ENCODE data around the gene SCAI.
"Not testable (repeated sequence)": the region's sequence is repeated elsewhere in the genome, so short reads cannot be mapped to it uniquely, and the experiment has no call there.

SCAI gene

DNA sequence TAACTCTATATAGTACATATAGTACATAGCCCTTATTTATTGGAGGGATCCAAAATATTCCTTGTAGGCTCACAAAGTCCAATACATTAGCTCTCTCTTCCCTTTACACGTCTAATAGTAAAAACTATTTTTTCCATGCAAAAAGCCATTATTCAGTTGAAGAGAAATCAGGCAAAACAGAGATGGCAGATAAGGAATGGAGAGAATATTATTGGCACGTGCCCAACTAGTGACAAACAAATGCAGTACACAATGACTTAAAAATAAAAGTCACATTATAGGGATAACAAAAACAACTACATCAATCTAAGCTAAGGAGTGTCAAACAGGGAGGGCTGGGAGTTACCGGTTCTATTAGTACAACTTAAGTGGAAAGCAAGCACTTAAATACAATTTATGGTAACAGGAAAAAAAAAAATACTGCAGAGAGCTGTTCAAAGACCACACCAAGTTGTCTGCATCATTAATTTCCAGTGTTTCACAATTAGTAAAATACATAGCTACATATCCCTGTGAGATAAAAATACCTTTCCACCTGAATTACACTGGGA, 4.1 kb upstream of the SCAI start:
- no peak for DNase-seq

DNA sequence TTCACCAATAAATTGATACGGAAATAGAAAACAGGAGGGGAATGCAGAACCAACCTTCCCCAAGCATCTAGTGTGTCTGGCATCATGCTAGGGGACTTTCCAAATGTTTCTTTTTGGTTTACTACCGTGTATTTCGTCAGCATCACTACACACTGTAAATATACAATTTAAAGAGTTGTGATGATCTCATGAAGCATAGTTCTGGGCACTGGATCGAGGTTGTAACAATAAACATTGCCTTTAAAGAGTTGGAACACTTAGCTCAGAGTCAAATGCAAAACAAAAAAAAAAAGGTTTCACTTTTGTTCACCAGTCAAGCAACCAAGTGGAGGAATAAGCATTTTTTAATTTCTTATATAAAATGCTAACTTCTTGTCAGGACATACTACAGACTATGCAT, 2.9 kb upstream of the SCAI start:
- no peak for DNase-seq

DNA sequence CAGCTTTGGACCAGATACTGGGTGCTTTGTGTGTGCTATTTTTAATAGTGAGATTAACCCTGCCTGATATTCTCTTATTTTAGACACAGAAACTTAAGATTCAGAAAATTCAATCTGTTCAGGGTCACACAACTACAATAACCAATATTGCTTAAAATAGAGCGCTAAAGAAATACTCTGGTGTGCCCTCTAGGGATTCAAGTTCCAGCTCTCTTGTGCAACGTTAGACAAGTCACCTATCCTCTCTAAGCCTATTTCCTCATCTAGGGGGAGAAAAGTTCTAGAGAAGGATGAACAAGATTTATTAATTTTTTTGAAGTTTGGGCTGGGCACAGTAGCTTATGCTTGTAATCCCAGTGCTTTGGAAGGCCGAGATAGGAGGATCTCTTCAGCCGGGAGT, 2.1 kb upstream of the SCAI start:
- no peak for DNase-seq

DNA sequence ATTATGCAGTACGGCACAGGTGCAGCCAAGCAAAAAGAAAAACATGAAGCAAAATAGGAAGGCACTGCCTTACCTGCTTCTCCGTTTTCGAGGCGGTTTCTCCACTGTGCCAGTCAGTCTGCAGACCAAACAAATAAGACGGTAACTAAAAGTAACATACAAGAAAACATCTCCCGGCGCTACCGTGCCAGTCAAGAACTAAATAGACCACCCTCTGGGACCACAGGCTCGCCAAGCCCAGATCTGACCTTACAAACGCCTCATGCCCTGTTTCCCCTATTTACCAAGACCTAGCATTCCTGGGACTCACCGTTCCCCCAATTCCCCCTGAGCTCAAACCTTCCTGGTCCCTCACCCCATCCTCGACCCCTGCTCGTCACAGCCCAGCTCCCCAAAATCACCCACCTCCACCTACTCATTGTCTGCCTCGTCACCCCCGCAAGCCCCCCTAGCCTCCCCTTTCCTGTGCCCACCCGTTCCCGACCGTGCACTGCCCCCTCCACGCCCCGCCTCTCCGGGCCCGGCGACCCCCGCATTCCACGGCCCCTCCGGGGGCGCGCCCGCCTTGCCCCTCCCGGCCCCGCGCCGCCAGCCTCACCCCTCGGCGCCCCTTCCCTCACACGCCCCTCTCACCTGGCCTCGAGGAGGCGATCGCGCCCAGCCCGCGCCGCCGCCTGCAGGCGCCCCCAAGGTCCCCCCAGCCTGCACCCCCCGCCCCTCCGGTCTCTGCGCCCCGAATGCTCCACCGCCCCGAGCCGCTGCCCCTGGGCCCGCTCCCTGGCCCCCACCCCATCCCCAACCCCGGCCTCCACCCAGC, 560 bp downstream of the SCAI start:
- peak; percentile 5 for DNase-seq

DNA sequence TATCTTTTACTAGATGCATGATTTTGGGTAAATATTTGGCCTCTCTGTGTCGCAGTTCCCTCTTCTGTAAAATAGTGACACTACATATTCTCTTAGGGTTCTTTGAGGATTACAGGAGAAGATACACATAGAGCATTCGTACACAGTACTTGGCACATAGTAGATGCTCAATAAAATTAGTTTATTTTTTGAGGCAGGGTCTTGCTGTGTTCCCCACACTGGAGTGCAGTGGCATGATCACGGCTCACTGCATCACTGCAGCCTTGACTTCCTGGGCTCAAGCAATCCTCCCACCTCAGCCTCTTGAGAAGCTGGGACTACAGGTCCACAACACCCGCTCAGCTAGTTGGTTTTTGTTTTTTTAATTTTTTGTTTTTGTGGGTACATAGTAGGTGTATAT, 1.6 kb downstream of the SCAI start:
- DNase-seq = no peak

DNA sequence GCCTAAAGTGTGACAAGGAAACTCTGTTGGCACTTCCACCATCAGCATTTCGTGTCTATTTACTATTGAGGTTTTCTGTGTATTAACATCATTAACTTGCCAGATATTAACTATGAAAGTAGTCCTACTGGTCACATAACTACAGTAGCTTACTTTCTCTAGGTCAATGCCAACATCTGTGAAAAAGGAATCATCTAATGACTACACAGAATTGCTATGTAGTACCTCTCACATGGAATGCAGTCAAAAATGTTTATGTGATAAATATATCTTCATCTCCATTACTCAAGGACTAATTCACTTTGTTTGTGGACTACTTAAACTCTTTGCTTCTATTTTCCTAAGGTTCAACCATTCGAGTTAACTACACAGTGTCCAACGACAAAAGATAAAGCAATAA, 2.1 kb downstream of the SCAI start:
- no peak for DNase-seq

DNA sequence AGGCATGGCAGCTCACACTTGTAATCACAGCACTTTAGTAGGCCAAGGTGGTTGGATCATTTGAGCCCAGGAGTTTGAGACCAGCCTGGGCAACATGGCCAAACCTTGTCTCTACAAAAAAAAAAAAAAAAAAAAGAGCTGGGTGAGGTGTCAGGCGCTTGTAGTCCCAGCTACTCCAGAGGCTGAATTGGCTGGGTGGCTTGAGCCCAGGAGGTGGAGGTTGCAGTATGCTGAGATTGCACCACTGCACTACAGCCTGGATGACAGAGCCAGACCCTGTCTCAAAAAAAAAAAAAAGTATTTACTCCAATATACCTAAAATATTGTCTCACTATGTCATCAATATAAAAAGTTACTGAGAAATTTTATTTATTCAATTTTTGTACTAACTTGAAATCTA, 2.8 kb downstream of the SCAI start:
- DNase-seq = no peak

DNA sequence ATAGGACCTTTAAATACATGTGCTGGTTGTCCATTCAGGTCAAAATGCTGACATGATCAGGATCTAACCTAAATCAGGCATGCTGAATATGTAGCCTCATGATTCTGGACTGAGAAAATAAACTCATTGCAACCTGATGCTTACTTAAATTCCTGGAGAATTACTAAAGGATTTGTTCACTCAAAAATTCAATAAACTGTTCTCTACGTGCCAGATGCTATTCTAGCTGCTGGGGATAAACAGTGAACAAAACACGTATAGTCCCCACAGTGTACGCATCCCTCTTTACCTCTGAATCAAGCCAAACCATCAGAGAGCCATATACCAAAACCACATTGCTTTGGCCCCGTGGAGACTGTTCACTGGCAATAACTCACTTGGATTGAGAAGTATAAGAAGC, 6.1 kb downstream of the SCAI start:
- DNase-seq = no peak

DNA sequence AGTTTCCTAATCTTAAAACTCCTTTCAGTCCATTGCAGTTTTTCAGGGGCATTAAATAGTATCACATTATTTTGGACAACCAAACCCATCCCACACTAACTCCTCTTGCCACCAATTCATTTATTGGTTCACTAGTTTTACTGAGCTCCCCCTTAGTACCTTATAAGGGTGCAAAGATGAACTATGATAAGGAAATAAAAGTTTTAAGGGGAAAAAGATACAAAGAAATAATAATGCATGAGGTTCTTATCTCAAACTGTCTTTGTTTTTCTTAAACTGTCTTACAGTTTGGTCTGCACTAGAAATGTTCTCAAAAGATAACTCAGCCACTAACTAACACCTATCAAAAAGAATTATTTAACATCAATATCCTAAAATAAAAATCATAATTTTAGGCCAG, 8.4 kb downstream of the SCAI start:
- no peak for DNase-seq

DNA sequence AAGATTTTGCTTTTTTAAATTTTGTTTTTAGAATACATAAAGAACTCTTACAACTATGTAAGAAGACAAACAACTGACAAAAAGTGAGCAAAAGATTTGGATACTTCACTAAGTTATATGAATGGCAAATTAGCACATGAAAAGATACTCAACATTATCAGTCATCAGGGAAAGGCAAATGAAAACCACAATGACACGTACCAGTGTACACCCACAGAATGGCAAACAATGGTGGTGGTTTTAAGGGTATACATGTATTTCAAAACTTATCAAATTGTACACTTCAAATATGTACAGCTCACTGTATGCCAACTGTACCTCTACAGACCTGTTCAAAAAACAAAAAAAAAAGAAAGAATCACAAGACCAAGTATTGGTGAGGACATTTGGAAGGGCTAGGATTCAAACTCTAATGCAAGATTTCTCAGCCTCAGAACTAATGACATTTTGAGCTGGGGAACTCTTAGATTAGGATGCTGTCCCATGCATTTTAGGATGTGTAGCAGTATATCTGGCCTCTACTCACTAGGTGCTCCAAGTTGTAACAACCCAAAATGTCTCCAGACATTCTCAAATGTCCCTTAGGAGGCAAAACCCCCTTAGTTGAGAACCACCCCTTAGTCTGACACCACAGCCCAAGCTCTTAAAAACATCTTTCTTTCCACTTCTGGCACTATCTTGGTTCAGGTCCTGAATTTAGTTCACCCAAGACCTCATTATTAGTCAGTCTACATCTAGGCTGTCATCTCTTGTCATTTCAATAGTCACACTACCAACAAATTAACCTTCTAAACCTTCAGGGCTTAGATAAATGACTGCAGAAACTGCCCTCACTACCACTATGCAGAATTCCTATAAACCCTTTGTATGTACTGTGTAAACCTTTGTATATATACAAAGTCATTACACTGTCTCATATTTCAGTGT, 9.7 kb downstream of the SCAI start:
- DNase-seq = no peak

DNA sequence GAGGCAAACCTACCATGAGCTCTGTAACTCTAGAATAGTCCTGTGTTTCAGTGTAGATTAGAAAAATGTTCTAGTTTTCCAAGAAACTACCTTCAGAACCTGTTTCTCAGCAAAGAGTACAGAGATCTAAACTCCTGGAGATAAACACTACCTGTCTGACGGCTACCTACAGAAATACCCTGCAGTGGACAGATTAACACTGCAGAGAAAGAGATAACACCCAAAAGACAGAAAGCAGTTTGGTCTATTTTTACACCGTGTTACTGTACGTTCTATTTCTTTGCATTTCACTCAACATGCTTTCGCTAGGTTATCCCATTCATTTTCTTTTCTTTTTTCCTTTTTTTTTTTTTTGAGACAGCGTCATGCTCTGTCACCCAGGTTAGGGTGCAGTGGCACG, 11.6 kb downstream of the SCAI start:
- no peak for DNase-seq

DNA sequence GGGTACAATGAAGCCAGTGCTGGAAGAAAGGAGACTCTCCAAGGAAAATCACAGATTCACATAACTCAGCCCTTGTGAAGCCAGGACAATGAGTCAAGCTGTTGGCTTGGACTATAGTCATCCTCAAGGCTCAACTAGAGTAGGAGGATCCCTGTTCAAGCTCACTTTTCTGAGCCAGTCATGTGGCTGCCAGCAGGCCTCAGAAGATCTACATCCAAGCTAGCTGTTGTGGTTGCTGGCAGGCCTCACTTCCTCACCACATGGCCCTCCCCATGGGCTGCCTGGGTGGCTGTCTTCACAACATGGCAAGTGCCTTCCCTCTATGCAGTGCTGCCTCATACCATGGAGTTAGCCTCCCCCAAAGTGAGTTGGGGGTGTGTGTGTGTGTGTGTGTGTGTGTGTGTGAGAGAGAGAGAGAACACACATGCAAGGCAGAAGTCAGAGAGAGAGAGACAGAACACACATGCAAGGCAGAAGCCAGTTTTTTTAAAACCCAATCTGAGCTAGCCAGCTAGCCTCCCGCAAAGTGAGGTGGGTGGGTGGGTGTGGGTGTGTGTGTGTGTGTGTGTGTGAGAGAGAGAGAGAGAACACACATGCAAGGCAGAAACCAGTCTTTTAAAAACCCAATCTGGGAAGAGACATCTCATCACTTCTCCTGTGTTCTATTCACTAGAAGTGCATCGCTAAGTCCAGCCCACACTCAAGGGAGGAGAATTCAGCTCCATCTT, 17.1 kb downstream of the SCAI start:
- peak; percentile 82 for DNase-seq

DNA sequence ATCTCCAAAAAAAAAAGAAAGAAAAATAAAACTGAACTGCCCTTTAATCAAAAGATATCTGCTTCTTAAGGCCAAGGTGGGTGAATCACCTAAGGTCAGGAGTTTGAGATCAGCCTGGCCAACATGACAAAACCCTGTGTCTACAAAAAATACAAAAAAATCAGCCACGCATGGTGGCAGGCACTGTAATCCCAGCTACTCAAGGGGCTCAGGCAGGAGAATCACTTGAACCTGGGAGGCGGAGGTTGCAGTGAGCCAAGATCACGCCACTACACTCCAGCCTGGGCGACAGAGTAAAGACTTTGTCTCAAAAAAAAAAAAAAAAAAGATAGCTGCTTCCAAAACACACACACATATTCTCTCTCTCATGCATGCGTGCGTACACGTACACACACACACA, 17.8 kb downstream of the SCAI start:
- DNase-seq = no peak

DNA sequence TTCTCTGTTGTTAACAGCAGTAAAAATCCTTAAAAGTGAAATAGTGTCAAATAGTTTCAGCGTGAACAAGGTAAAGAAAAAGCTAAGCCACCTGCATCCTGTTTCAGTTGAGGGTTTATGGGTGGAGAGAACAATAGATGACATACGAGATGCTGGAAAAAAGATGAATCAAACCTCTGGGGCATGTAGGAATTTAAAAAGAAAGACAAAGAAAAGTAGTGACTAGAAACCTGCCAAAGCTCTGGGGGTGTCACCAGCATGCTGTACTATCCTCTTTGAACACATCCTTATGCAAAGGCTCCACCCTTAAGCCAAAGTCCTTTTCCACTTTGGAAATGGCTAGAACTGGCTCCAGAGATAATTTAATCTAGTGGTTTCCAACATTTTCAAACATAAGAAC, 22.2 kb downstream of the SCAI start:
- DNase-seq = no peak

DNA sequence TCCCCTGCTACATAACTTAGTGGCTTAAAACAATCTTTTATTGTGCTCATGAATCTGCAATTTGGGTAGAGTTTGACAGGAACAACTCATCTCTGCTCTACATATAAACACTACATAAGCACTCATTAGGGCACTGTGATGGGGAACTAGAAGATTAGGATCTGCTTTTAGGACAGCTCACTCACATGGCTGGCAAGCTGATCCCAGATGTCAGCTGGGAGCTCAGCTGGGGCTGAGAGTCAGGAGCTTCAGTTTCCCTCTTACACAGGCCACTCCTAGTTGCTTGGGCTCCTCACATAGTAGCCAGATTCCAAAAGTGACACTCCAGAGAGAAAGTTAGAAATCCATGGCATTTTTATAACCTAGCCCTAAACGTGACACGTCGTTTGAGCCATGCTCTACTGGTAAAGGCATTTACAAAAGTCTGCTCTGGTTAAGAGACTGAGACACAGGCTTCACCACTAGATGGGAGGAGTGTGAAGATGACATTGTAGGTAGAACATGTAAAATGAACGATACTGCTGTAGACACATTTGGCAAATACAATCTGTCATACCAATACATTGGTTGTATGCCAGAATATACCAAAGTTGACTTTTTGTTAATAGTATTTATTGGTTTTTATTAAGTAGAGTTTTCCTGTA, 23.6 kb downstream of the SCAI start:
- DNase-seq = no peak

DNA sequence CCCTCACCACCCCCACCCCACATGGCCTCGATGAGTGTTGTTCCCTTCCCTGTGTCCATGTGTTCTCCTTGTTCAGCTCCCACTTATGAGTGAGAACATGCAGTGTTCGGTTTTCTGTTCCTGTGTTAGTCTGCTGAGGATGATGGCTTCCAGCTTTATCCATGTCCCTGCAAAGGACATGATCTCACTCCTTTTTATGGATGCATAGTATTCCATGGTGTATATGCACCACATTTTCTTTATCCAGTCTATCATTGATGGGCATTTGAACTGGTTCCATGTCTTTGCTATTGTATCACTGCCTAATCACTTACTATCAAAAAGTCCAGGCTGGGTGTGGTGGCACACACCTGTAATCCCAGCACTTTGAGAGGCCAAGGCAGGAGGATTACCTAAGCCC, 24.6 kb downstream of the SCAI start:
- not testable (repeated sequence) for DNase-seq

DNA sequence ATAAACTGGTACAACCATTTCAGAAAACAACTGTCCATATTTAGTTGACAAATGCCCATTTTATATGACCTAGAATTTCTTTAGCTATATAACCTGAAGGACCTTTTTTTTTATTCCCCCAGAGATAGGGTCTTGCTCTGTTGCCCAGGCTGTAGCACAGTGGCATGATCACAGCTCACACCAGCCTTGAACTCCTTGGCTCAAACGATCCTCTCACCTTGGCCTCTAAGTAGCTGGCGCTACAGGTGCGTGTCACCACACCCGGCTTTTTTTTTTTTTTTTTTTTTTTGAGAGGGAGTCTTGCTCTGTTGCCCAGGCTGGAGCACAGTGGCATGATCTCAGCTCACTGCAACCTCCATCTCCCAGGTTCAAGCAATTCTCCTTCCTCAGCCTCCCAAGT, 28.8 kb downstream of the SCAI start:
- DNase-seq = not testable (repeated sequence)

DNA sequence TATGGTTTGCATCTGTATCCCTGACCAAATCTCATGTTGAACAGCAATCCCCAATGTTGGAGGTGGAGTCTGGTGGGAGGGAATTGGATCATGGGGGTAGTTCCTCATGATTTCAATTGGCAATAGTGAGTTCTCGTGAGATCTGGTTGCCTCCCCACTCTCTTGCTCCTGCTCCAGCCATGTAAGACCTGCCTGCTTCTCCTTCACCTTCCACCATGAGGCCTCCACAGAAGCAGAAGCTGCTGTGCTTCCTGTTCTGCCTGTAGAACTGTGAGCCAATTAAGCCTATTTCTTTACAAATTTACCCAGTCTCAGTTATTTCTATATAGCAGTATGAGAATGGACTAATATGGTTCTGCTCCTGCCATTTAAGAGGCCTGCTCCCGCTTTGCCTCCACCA, 32.9 kb downstream of the SCAI start:
- no peak for DNase-seq

DNA sequence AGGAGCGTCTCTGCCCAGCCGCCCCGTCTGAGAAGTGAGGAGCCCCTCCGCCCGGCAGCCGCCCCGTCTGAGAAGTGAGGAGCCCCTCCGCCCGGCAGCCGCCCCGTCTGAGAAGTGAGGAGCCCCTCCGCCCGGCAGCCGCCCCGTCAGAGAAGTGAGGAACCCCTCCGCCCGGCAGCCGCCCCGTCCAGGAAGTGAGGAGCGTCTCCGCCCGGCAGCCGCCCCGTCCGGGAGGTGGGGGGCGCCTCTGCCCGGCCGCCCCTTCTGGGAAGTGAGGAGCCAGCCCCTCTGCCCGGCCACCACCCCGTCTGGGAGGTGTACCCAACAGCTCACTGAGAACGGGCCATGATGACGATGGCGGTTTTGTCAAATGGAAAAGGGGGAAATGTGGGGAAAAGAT, 34.8 kb downstream of the SCAI start:
- DNase-seq = not testable (repeated sequence)

DNA sequence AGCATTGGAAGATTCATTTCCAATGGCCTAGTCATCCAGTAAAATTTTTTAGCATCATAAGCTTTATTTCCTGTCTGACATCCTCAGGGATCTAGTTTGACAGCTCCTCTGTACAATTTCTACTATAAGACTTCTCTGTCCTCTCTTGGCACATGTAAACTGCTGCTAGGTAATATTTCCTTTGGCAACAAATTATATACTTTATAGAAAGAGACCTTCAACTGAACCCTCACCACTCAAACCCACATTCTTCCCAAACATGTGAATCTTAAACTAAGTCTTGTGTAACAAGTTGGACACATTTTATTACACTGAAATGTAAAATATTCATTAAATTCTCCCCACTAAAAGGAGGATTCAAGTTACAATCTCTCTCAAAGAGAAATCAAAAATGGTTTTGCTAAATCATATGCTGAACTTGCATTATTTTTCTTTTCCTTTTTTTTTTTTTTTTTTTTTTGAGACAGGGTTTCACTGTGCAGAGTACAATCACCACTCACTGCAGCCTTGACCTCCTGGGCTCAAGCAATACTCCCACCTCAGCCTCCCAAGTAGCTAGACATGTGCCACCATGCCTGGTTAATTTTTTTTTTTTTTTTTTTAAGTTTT, 36.9 kb downstream of the SCAI start:
- no peak for DNase-seq

DNA sequence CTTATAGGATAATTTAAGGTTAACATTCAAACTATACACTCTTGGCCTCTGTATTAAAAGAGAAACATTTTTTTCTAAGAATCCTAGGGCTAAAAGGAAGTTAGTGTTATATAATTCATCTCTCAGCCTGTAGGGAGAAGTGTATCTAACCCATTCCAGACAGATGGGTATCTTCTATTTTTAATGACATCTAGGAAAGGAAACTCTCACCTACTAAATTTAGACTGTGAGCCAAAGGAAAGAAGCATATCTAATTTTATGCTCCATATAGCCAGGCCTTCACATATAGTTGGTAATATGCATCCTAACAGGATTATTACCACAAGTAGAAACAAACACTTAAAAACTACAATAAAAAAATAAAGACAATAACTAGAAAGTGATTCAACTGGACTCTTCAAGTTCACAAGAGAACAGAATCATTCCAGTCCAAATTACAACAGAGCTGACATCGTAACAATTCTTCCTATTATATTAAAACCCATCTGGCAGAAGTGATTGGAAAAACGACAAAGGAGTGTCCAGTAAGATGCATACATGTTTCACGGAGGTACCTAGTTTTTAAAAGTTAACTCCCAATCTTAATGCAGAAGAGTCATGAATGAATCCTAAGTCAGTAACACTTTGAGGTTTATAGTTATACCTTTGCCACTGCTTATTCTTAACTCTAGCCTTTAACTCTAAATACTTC, 39.4 kb downstream of the SCAI start:
- DNase-seq = no peak

DNA sequence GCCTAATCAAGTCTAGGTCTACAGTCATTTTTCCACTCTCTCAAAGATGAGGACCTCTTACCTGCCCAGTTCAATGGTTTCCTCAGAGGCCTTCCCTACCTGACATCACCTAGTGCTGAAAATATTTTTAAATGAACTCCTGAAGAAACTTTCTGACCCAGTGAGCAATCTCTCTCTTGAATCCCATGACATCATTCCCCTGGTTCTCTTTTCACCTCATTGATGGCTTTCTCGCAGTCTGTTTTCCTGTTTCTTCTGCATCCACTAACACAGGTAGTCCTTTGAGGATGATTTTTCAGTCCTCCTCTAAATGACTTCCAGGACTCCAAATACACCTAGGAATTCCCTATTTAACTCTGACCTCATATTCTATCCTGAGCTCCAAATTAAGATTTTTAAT, 40.3 kb downstream of the SCAI start:
- DNase-seq = no peak
